GM12878 (cell line): Measurements from ENCODE around the gene CREB5. TPM values are rescaled to one million over a fixed set of nuclear protein-coding genes. Genes with fewer than 3 reads are reported as not detected.

Source experiments
- ATAC-seq: fragments of 200-7000 bp; cut with Tn5 transposase; 3 replicates; pipeline ENCODE4 v1.9.1; 2020; ENCODE audit warnings: mild to moderate bottlenecking, moderate library complexity
- BruUV-seq: library from RNA; stranded (reverse); fragments of 400-500 nt; replicated peaks from 2 replicates; lab custom pipeline; 2021; lab: Mats Ljungman, UMichigan
- CTCF ChIA-PET: fragments of 300-600 bp; sonication (Branson Sonifier 250); formaldehyde crosslinking; extraction: SDS; loops from one replicate; lab custom pipeline; 2021; ENCODE audit warnings: inconsistent platforms; lab: Yijun Ruan, JAX
- POLR2A ChIA-PET: fragments of 350-600 bp; formaldehyde crosslinking; extraction: SDS; loops from one replicate; lab custom pipeline; 2021; ENCODE audit warnings: inconsistent platforms; lab: Charles Lee
- RAD21 ChIA-PET: fragments of 300-600 bp; sonication (Branson Sonifier 250); formaldehyde crosslinking; loops from one replicate; lab custom pipeline; 2023; ENCODE audit warnings: antibody characterized with exemption; ENCODE audit not compliant: unreplicated experiment; lab: Charles Lee
- SMC1A ChIA-PET: fragments of 300-600 bp; sonication (Branson Sonifier 250); formaldehyde crosslinking; loops from one replicate; lab custom pipeline; 2023; ENCODE audit not compliant: unreplicated experiment, uncharacterized antibody; lab: Charles Lee
- DNase-seq: peaks from one replicate; pipeline ENCODE4 v3.0.0-alpha.2; 2011; ENCODE audit warnings: low read depth, low spot score
- FAIRE-seq: peaks from 3 replicates; lab custom pipeline; 2011; peaks lifted over from hg19 to GRCh38; lab: Jason Lieb, UNC
- H2AFZ ChIP-seq: 2 replicates; pipeline ENCODE4 v1.6.0; 2011; ENCODE audit warnings: low read depth, low read length, control low read depth; ENCODE audit not compliant: control insufficient read depth
- H3K27ac ChIP-seq: 2 replicates; pipeline ENCODE4 v1.5.1; 2011; ENCODE audit warnings: control low read depth; ENCODE audit not compliant: control insufficient read depth, insufficient read depth
- H3K27me3 ChIP-seq, 2 experiments: replicated peaks in 1 of 2; 2 replicates each; pipeline versions ENCODE4 v1.6.0 to v1.6.1; 2011; ENCODE audit warnings: low read length in 1 of 2; ENCODE audit not compliant: control insufficient read depth in 2 of 2, insufficient read depth in 2 of 2
- H3K36me3 ChIP-seq, 2 experiments: 2 replicates each; pipeline ENCODE4 v1.5.1; 2011; ENCODE audit warnings: low read length in 1 of 2; ENCODE audit not compliant: control insufficient read depth in 2 of 2, insufficient read depth in 2 of 2
- H3K4me1 ChIP-seq: 2 replicates; pipeline ENCODE4 v1.6.1; 2011; ENCODE audit warnings: mild to moderate bottlenecking, low read length, moderate library complexity, mixed read lengths; ENCODE audit not compliant: control insufficient read depth, insufficient read depth
- H3K4me2 ChIP-seq: 2 replicates; pipeline ENCODE4 v1.6.0; 2011; ENCODE audit warnings: control low read depth; ENCODE audit not compliant: control insufficient read depth, insufficient read depth
- H3K4me3 ChIP-seq: fragments of 200-600 bp; sonication (generic); 2 replicates; pipeline ENCODE4 v1.5.1; 2016
- H3K79me2 ChIP-seq: 2 replicates; pipeline ENCODE4 v1.6.0; 2011; ENCODE audit warnings: low read length; ENCODE audit not compliant: control insufficient read depth, insufficient read depth
- H3K9ac ChIP-seq: 2 replicates; pipeline ENCODE4 v1.8.0; 2011; ENCODE audit warnings: low read length, control low read depth, mixed read lengths; ENCODE audit not compliant: control insufficient read depth, insufficient read depth
- H3K9me3 ChIP-seq: replicated peaks from 3 replicates; pipeline ENCODE4 v1.5.1; 2011; ENCODE audit warnings: mild to moderate bottlenecking, low read length; ENCODE audit not compliant: control insufficient read depth, insufficient read depth
- H4K20me1 ChIP-seq: 2 replicates; pipeline ENCODE4 v1.6.0; 2011; ENCODE audit not compliant: control insufficient read depth, insufficient read depth
- BMI1 ChIP-seq: fragments of 450-650 bp; IDR thresholded peaks from 2 replicates; pipeline ENCODE4 v1.6.1; 2016; ENCODE audit warnings: mild to moderate bottlenecking, moderate library complexity, borderline replicate concordance
- CHD4 ChIP-seq: fragments of 200-600 bp; sonication (generic); IDR thresholded peaks from 2 replicates; pipeline ENCODE4 v1.6.1; 2016; ENCODE audit warnings: mild to moderate bottlenecking
- CREB1 ChIP-seq: IDR thresholded peaks from 2 replicates; pipeline ENCODE4 v1.6.1; 2012; ENCODE audit warnings: low read depth, mild to moderate bottlenecking, inconsistent platforms
- E2F8 ChIP-seq: fragments of 450-650 bp; IDR thresholded peaks from 2 replicates; pipeline ENCODE4 v1.6.1; 2018; ENCODE audit warnings: mild to moderate bottlenecking, low read depth, moderate library complexity; ENCODE audit not compliant: partially characterized antibody
- EGR1 ChIP-seq, 2 experiments: IDR thresholded peaks; 1 replicate in 1 of 2; 2 replicates in 1 of 2; pipeline ENCODE4 v1.6.1; 2011 to 2012; ENCODE audit warnings: low read depth in 2 of 2, low read length in 2 of 2, borderline replicate concordance in 1 of 2, mild to moderate bottlenecking in 1 of 2, moderate library complexity in 1 of 2
- ETV6 ChIP-seq, 2 experiments: fragments of 450-650 bp in 1 of 2; IDR thresholded peaks in 1 of 2; conservative IDR thresholded peaks in 1 of 2; 2 replicates each; pipeline ENCODE4 v1.6.1; 2014; ENCODE audit warnings: antibody characterized with exemption in 1 of 2, borderline replicate concordance in 1 of 2, low read depth in 1 of 2, mild to moderate bottlenecking in 1 of 2, moderate library complexity in 1 of 2
- GABPA ChIP-seq: IDR thresholded peaks from 2 replicates; pipeline ENCODE4 v1.6.1; 2014; ENCODE audit warnings: antibody characterized with exemption, low read depth, mild to moderate bottlenecking, inconsistent platforms
- IKZF1 ChIP-seq: fragments of 450-650 bp; conservative IDR thresholded peaks from 2 replicates; pipeline ENCODE4 v1.6.1; 2017; ENCODE audit warnings: antibody characterized with exemption, mild to moderate bottlenecking
- NR2F1 ChIP-seq: fragments of 450-650 bp; conservative IDR thresholded peaks from 2 replicates; pipeline ENCODE4 v1.6.1; 2017; ENCODE audit warnings: mild to moderate bottlenecking
- PKNOX1 ChIP-seq: fragments of 450-650 bp; IDR thresholded peaks from 2 replicates; pipeline ENCODE4 v1.6.1; 2016; ENCODE audit warnings: mild to moderate bottlenecking
- SIN3A ChIP-seq: IDR thresholded peaks from 2 replicates; pipeline ENCODE4 v1.6.1; 2012; ENCODE audit warnings: low read depth, low read length, improper control_type of control experiment
- SREBF2 ChIP-seq: IDR thresholded peaks from 2 replicates; pipeline ENCODE4 v1.6.1; 2012; ENCODE audit warnings: mild to moderate bottlenecking, low read length
- STAT1 ChIP-seq: fragments of 450-650 bp; conservative IDR thresholded peaks from 2 replicates; pipeline ENCODE4 v1.6.1; 2014; ENCODE audit warnings: antibody characterized with exemption, mild to moderate bottlenecking
- SUZ12 ChIP-seq: fragments of 200-600 bp; sonication (generic); IDR thresholded peaks from one replicate; pipeline ENCODE4 v1.6.1; 2018; ENCODE audit warnings: antibody characterized with exemption, mild to moderate bottlenecking; ENCODE audit not compliant: unreplicated experiment
- USF1 ChIP-seq: IDR thresholded peaks from 2 replicates; pipeline ENCODE4 v1.6.1; 2011; ENCODE audit warnings: borderline replicate concordance, low read depth, mild to moderate bottlenecking, moderate library complexity, mixed read lengths, low read length; ENCODE audit not compliant: insufficient read depth; ENCODE audit errors: extremely low read length
- WRNIP1 ChIP-seq: IDR thresholded peaks from 2 replicates; pipeline ENCODE4 v1.6.1; 2011; ENCODE audit warnings: low read depth, low read length, improper control_type of control experiment, borderline replicate concordance
- ZNF217 ChIP-seq: fragments of 450-650 bp; IDR thresholded peaks from 2 replicates; pipeline ENCODE4 v1.6.1; 2017; ENCODE audit warnings: antibody characterized with exemption, mild to moderate bottlenecking
- ZSCAN29 ChIP-seq: fragments of 450-650 bp; IDR thresholded peaks from 2 replicates; pipeline ENCODE4 v1.6.1; 2017; ENCODE audit warnings: mild to moderate bottlenecking, moderate library complexity
- WGBS: methylation state at CpG from one replicate; pipeline ENCODE4 v1.1.6; 2016; ENCODE audit warnings: low lambda C conversion rate; ENCODE audit not compliant: insufficient replicate concordance, insufficient coverage; ENCODE audit errors: missing lambda C conversion rate; 5-methylcytosine and 5-hydroxymethylcytosine counted together
- in situ Hi-C: fragments of 300-500 bp; cut with MboI; formaldehyde crosslinking; loops from 9 replicates; pipeline ENCODE4 v1.14.3; 2018; ENCODE audit warnings: mixed read lengths
- intact Hi-C: fragments of 100-400 bp; cut with micrococcal nuclease; formaldehyde crosslinking; loops from one replicate; pipeline ENCODE4 v1.14.2; 2022; ENCODE audit not compliant: unreplicated experiment
- polyA plus RNA-seq, 11 experiments: library from polyadenylated mRNA; depleted of rRNA in 4 of 11; unstranded in 6 of 11; stranded (reverse) in 5 of 11; fragments of >200 nt; fragmentation: Nextera tagmentation in 4 of 11; fragmentation: Illumina TruSeq in 1 of 11; extraction: Ambion mirVana in 4 of 11; extraction: Trizol in 1 of 11; gene quantifications; 1 replicate in 1 of 11; 2 replicates in 10 of 11; pipeline versions ENCODE4 v1.2.1 to v1.2.3, GENCODE V29; 2011 to 2016; ENCODE audit warnings: inconsistent platforms in 2 of 11, missing spikeins in 2 of 11, low read depth in 1 of 11
- total RNA-seq, 4 experiments: library from RNA; depleted of rRNA in 3 of 4; stranded (reverse); fragments of >200 nt in 3 of 4; fragmentation: Illumina TruSeq in 1 of 4; extraction: Trizol in 1 of 4; gene quantifications; 2 replicates each; pipeline versions ENCODE4 v1.2.1 to v1.2.3, GENCODE V29; 2013 to 2021

CREB5 gene
- total and polyA plus RNA-seq, 10 of the 15 experiments (the other 5 are each of a cell fraction or from before 2014, with no cell fraction given): 12.9 to 74.1 (median 53.0) TPM

- BruUV-seq: no TSS peak
- RAD21 ChIA-PET: interaction anchor here (1.0 kb wide), 1 partner anchor 68 kb away, joined by 3 read pairs; no protein-coding TSS in a partner anchor
- H3K79me2 ChIP-seq: no peaks in the 10 kb centered on the region
- WGBS: 21% methylated on average over 5 of the region's 5 CpGs
- H2AFZ ChIP-seq: no peak overlapping the region
- no peak overlapping the region for H3K4me3 ChIP-seq
- SMC1A ChIA-PET: interaction anchor here (0.9 to 2.2 kb wide), 6 partner anchors 10 to 361 kb away, joined by 3 to 12 read pairs (median 4); no protein-coding TSS in a partner anchor
- in situ Hi-C loops (no loop called here), intact Hi-C loops (no loop called here)
- H4K20me1 ChIP-seq: no peaks in the 10 kb centered on the region
- POLR2A ChIA-PET: no interaction called here
- no peak overlapping the region for H3K9ac ChIP-seq
- H3K4me1 ChIP-seq: no peaks in the 10 kb centered on the region
- no peak overlapping the region for H3K4me2 ChIP-seq
- H3K27ac ChIP-seq: no peak overlapping the region
- H3K9me3 ChIP-seq: no peaks in the 10 kb centered on the region
- CTCF ChIA-PET: interaction anchor here (1.3 to 3.2 kb wide), 5 partner anchors 11 to 361 kb away, joined by 3 to 23 read pairs (median 3); no protein-coding TSS in a partner anchor
- peaks cover 0 to 7% of the 10 kb centered on the region in 2 experiments; a peak in 2 of 4 replicates for H3K36me3 ChIP-seq
- DNase-seq: no peak
- no peaks in the 10 kb centered on the region for H3K27me3 ChIP-seq
- no peak for FAIRE-seq
- peak; percentile 95 for ATAC-seq
- no peak for TF ChIP-seq CHD4
- TF ChIP-seq IKZF1: no peak
- no peak for TF ChIP-seq E2F8
- TF ChIP-seq STAT1: no peak
- TF ChIP-seq EGR1 (IDR thresholded peaks at IDR 0.05; ENCODE audit: borderline replicate concordance in 1 of 2, low read depth in 2 of 2, low read length in 2 of 2): no peak
- TF ChIP-seq SUZ12: no peak
- TF ChIP-seq GABPA: no peak
- peak; percentile 92 for TF ChIP-seq PKNOX1
- no peak for TF ChIP-seq SREBF2
- TF ChIP-seq SIN3A: no peak
- no peak for TF ChIP-seq USF1
- TF ChIP-seq BMI1: no peak
- TF ChIP-seq CREB1: no peak
- TF ChIP-seq ETV6 (conservative IDR thresholded peaks at IDR 0.05 in 1 of 2, IDR thresholded peaks at IDR 0.05 in 1 of 2; ENCODE audit: borderline replicate concordance in 1 of 2, low read depth in 1 of 2): no peak
- no peak for TF ChIP-seq ZSCAN29
- no peak for TF ChIP-seq WRNIP1
- TF ChIP-seq ZNF217: no peak
- TF ChIP-seq NR2F1: no peak
Measured at GRCh38 chr7:28748933-28749584, 336.7 kb downstream of the CREB5 start.
